ENCODE data around the gene LRIG1. TPM values are rescaled to one million over a fixed set of nuclear protein-coding genes. Genes with fewer than 3 reads are reported as not detected.
A peak's percentile ranks its signal among the peaks of the same experiment; 100 is the strongest.

LRIG1 gene
- total and polyA plus RNA-seq, 2 of the 8 experiments (the other 6 are each of a cell fraction or from before 2014, with no cell fraction given): 78.1 to 88.7 TPM

- H3K4me1 ChIP-seq (replicated peaks in 1 of 4; ENCODE audit: control insufficient read depth in 3 of 4, insufficient read depth in 4 of 4, low read length in 3 of 4): peaks cover 13 to 62% (median 39%) of the 10 kb centered on the region in 4 experiments
- peaks cover 58 to 99% of the 10 kb centered on the region in 2 experiments for H3K79me2 ChIP-seq (ENCODE audit: control insufficient read depth in 1 of 2, insufficient read depth in 2 of 2, low read length in 2 of 2)
- H3K4ac ChIP-seq (replicated peaks; ENCODE audit: insufficient read length, low read depth, low read length): no peak overlapping the region
- DNase-seq (ENCODE audit: low read depth in 1 of 2, low spot score in 2 of 2) (no peak), FAIRE-seq (no peak)
- H2BK15ac ChIP-seq (ENCODE audit: low read length): no peak overlapping the region
- CTCF ChIA-PET (ENCODE audit: partially characterized antibody): interaction anchor here (1.5 kb wide), 1 partner anchor 14 kb away, joined by 3 read pairs; no protein-coding TSS in a partner anchor
- H3K56ac ChIP-seq (replicated peaks; ENCODE audit: insufficient read length, low read depth, low read length): no peak overlapping the region
- no peak overlapping the region for H3K18ac ChIP-seq (ENCODE audit: extremely low read depth, low read length)
- peak overlapping the region; percentile 9 to 19; a peak in 1 of 4 replicates for H3K4me2 ChIP-seq (ENCODE audit: insufficient read depth in 1 of 2, low read depth in 2 of 2, low read length in 2 of 2)
- H2BK20ac ChIP-seq (ENCODE audit: low read length): 0 out of 2 replicates have a peak overlapping the region, but pooled peaks have one; percentile 54
- H4K8ac ChIP-seq (ENCODE audit: extremely low read depth, insufficient read depth, low read length): no peak overlapping the region
- H2BK12ac ChIP-seq (ENCODE audit: low read depth, low read length): no peak overlapping the region
- no peak overlapping the region for H3K14ac ChIP-seq (ENCODE audit: insufficient read length)
- peaks cover 57 to 63% of the 10 kb centered on the region in 2 experiments for H4K20me1 ChIP-seq (replicated peaks in 1 of 2; ENCODE audit: control insufficient read depth in 1 of 2, insufficient read depth in 2 of 2, low read length in 2 of 2)
- H3K9ac ChIP-seq (replicated peaks in 1 of 4; ENCODE audit: extremely low read depth in 1 of 4, low read depth in 3 of 4, low read length in 3 of 4): no peak overlapping the region; a peak in 1 of 7 replicates
- peaks cover 33% of the 10 kb centered on the region for H3K79me1 ChIP-seq (ENCODE audit: low read depth, low read length)
- no peak overlapping the region for H2BK5ac ChIP-seq (ENCODE audit: low read depth, low read length)
- WGBS, 2 experiments (ENCODE audit: extremely low coverage in 1 of 2, insufficient coverage in 1 of 2, insufficient read length in 1 of 2, insufficient replicate concordance in 2 of 2, low coverage in 1 of 2, low lambda C conversion rate in 2 of 2, missing lambda C conversion rate in 1 of 2): 83% methylated on average over 9 of the region's 9 CpGs; no CpG with 5 or more reads in 1 of the 2 experiments
- no peak overlapping the region for H2AK5ac ChIP-seq (ENCODE audit: low read depth, low read length)
- H4K91ac ChIP-seq (replicated peaks; ENCODE audit: insufficient read length, low read length): no peak overlapping the region
- no peak overlapping the region for H3K27ac ChIP-seq (ENCODE audit: low read depth, low read length)
- H3K9me3 ChIP-seq (ENCODE audit: insufficient read depth in 2 of 2, low read depth in 1 of 2, low read length in 1 of 2): no peaks in the 10 kb centered on the region
- H3K23ac ChIP-seq (ENCODE audit: insufficient read length): no peak overlapping the region
- H4K5ac ChIP-seq (ENCODE audit: insufficient read length, low read depth, low read length): no peak overlapping the region
- no peaks in the 10 kb centered on the region for H3K27me3 ChIP-seq (replicated peaks in 1 of 4; ENCODE audit: control insufficient read depth in 3 of 4, extremely low read depth in 1 of 4, insufficient read depth in 3 of 4, low read length in 3 of 4)
- H2BK120ac ChIP-seq (replicated peaks; ENCODE audit: low read depth, low read length): no peak overlapping the region
- no peak overlapping the region for H3K4me3 ChIP-seq (ENCODE audit: extremely low read depth in 1 of 4, insufficient read depth in 2 of 4, low read depth in 3 of 4, low read length in 4 of 4)
- H3K36me3 ChIP-seq (ENCODE audit: control insufficient read depth in 2 of 4, insufficient read depth in 4 of 4, low read length in 3 of 4): no peaks in the 10 kb centered on the region
- POLR2A ChIA-PET (ENCODE audit: partially characterized antibody): interaction anchor here (1.4 to 1.9 kb wide), 3 partner anchors 13 to 34 kb away, joined by 3 to 6 read pairs (median 5); no protein-coding TSS in a partner anchor
- no peak overlapping the region for H2AFZ ChIP-seq (ENCODE audit: low read length)
- H3K23me2 ChIP-seq (ENCODE audit: low read depth, low read length): no peaks in the 10 kb centered on the region
- TF ChIP-seq, protein P1, sequence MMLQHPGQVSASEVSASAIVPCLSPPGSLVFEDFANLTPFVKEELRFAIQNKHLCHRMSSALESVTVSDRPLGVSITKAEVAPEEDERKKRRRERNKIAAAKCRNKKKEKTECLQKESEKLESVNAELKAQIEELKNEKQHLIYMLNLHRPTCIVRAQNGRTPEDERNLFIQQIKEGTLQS (IDR thresholded peaks at IDR 0.05; ENCODE audit: insufficient read depth, low read depth, low read length): no peak
- TF ChIP-seq TAF7 (optimal IDR thresholded peaks at IDR 0.05; ENCODE audit: borderline replicate concordance, low read depth, low read length) (no peak), HDAC2 (IDR thresholded peaks at IDR 0.05; ENCODE audit: borderline replicate concordance in 1 of 2, low read depth in 2 of 2, low read length in 2 of 2) (no peak), GTF2F1 (IDR thresholded peaks at IDR 0.05; ENCODE audit: borderline replicate concordance, low read depth, low read length) (no peak), JUN (IDR thresholded peaks at IDR 0.05; ENCODE audit: low read depth, low read length) (no peak), TAF1 (IDR thresholded peaks at IDR 0.05; ENCODE audit: low read depth, low read length) (no peak), CTCF (IDR thresholded peaks at IDR 0.05; ENCODE audit: control extremely low read depth in 1 of 3, insufficient read depth in 1 of 3, low read depth in 1 of 3, low read length in 3 of 3) (no peak), CBX5 (IDR thresholded peaks at IDR 0.05; ENCODE audit: low read depth, low read length) (no peak), SAP30 (IDR thresholded peaks at IDR 0.05; ENCODE audit: insufficient read depth, insufficient replicate concordance, low read length) (no peak)
Observed at GRCh38 chr3:66476852-66477381, 23.9 kb downstream of the LRIG1 start.
